A549 (cell line): Measurements from ENCODE around the gene KCNQ1.

Source experiments
- CEBPB ChIP-seq, 2 experiments: fragments of >200 bp in 1 of 2; sonication (Bioruptor Twin) in 1 of 2; formaldehyde crosslinking in 1 of 2; IDR thresholded peaks; 2 replicates each; pipeline ENCODE4 v1.6.1; 2012 to 2016
- CTCF ChIP-seq: fragments of >200 bp; sonication (Bioruptor Twin); formaldehyde crosslinking; IDR thresholded peaks from 3 replicates; pipeline ENCODE4 v1.5.1; 2016
- EP300 ChIP-seq, 2 experiments: fragments of >200 bp; sonication (Bioruptor Twin); formaldehyde crosslinking; IDR thresholded peaks; 2 replicates in 1 of 2; 3 replicates in 1 of 2; pipeline ENCODE4 v1.6.1; 2016 to 2017
- HOXA7 ChIP-seq: fragments of 250-450 bp; sonication (Bioruptor Pico); IDR thresholded peaks from 2 replicates; pipeline ENCODE4 v1.5.0; 2020; ENCODE audit warnings: mild to moderate bottlenecking, moderate library complexity
- JUNB ChIP-seq: fragments of >200 bp; sonication (Bioruptor Twin); formaldehyde crosslinking; IDR thresholded peaks from 2 replicates; pipeline ENCODE4 v1.6.1; 2016
- SMC3 ChIP-seq: fragments of >200 bp; sonication (Bioruptor Twin); formaldehyde crosslinking; IDR thresholded peaks from 3 replicates; pipeline ENCODE4 v1.6.1; 2018; ENCODE audit warnings: inconsistent platforms
- USF2 ChIP-seq: fragments of 450-650 bp; IDR thresholded peaks from 2 replicates; pipeline ENCODE4 v1.6.1; 2014; ENCODE audit warnings: antibody characterized with exemption
- ZNF302 ChIP-seq: fragments of 250-450 bp; sonication (Bioruptor Pico); IDR thresholded peaks from 2 replicates; pipeline ENCODE4 v1.9.0; 2021; ENCODE audit warnings: inconsistent platforms, mild to moderate bottlenecking, moderate library complexity

GRCh38 chr11:2570211-2570811 lies 125.5 kb downstream of the KCNQ1 start:
- TF ChIP-seq EP300 (IDR thresholded peaks at IDR 0.05) (no peak), HOXA7 (CRISPR knock-in tag) (no peak), JUNB (no peak), USF2 (no peak), ZNF302 (no peak), CTCF (no peak), SMC3 (no peak), CEBPB (IDR thresholded peaks at IDR 0.05) (no peak)
